Astrocyte (in vitro differentiated cells and primary cell): ENCODE data around the gene TBCA. TPM values are rescaled to one million over a fixed set of nuclear protein-coding genes. Genes with fewer than 3 reads are reported as not detected.

Experiments used
- DNase-seq: peaks from one replicate; pipeline ENCODE4 v3.0.0-alpha.2; 2010; ENCODE audit warnings: low read depth
- FAIRE-seq: peaks from 2 replicates; lab custom pipeline; 2011; peaks lifted over from hg19 to GRCh38; lab: Jason Lieb, UNC
- H2AFZ ChIP-seq: 2 replicates; pipeline ENCODE4 v1.6.0; 2012; ENCODE audit warnings: low read depth, low read length, inconsistent platforms
- H3K27ac ChIP-seq: 2 replicates; pipeline ENCODE4 v1.5.1; 2011; ENCODE audit warnings: low read depth, low read length, inconsistent platforms
- H3K27me3 ChIP-seq: 2 replicates; pipeline ENCODE4 v1.6.0; 2011; ENCODE audit warnings: low read length, inconsistent platforms; ENCODE audit not compliant: insufficient read depth
- H3K36me3 ChIP-seq: 2 replicates; pipeline ENCODE4 v1.5.1; 2011; ENCODE audit warnings: low read length, inconsistent platforms; ENCODE audit not compliant: insufficient read depth
- H3K4me1 ChIP-seq: 2 replicates; pipeline ENCODE4 v1.5.1; 2011; ENCODE audit warnings: low read length, inconsistent platforms; ENCODE audit not compliant: insufficient read depth
- H3K4me2 ChIP-seq: 2 replicates; pipeline ENCODE4 v1.6.0; 2012; ENCODE audit warnings: low read length, inconsistent platforms
- H3K4me3 ChIP-seq: 2 replicates; pipeline ENCODE4 v1.5.1; 2011; ENCODE audit warnings: low read depth, mild to moderate bottlenecking, low read length, inconsistent platforms; ENCODE audit not compliant: insufficient read depth
- H3K79me2 ChIP-seq: 2 replicates; pipeline ENCODE4 v1.6.0; 2012; ENCODE audit warnings: mild to moderate bottlenecking, low read length, inconsistent platforms; ENCODE audit not compliant: insufficient read depth
- H3K9ac ChIP-seq: 2 replicates; pipeline ENCODE4 v1.6.0; 2012; ENCODE audit warnings: mild to moderate bottlenecking, low read length, inconsistent platforms
- H3K9me3 ChIP-seq: 2 replicates; pipeline ENCODE4 v1.5.1; 2012; ENCODE audit warnings: low read depth, mild to moderate bottlenecking, low read length, inconsistent platforms; ENCODE audit not compliant: insufficient read depth
- H4K20me1 ChIP-seq: 2 replicates; pipeline ENCODE4 v1.6.0; 2012; ENCODE audit warnings: low read length, inconsistent platforms; ENCODE audit not compliant: insufficient read depth
- H3K27ac Mint-ChIP-seq: one replicate; pipeline ENCODE4 v1.8.0; 2021; ENCODE audit warnings: mild to moderate bottlenecking, mixed read lengths; ENCODE audit not compliant: unreplicated experiment
- H3K27me3 Mint-ChIP-seq: one replicate; pipeline ENCODE4 v1.8.0; 2021; ENCODE audit warnings: low read depth, mixed read lengths; ENCODE audit not compliant: unreplicated experiment
- H3K36me3 Mint-ChIP-seq: one replicate; pipeline ENCODE4 v1.8.0; 2021; ENCODE audit warnings: low read depth, mixed read lengths; ENCODE audit not compliant: unreplicated experiment
- H3K4me1 Mint-ChIP-seq: one replicate; pipeline ENCODE4 v1.8.0; 2021; ENCODE audit warnings: low read depth, mixed read lengths; ENCODE audit not compliant: unreplicated experiment
- H3K4me3 Mint-ChIP-seq: one replicate; pipeline ENCODE4 v1.8.0; 2021; ENCODE audit warnings: mild to moderate bottlenecking, moderate library complexity, mixed read lengths; ENCODE audit not compliant: unreplicated experiment
- H3K9me3 Mint-ChIP-seq: one replicate; pipeline ENCODE4 v1.8.0; 2021; ENCODE audit warnings: mild to moderate bottlenecking, mixed read lengths; ENCODE audit not compliant: unreplicated experiment
- CTCF ChIP-seq: IDR thresholded peaks from 2 replicates; pipeline ENCODE4 v1.5.1; 2011; ENCODE audit warnings: low read depth, mild to moderate bottlenecking, inconsistent platforms, low read length, moderate library complexity; ENCODE audit not compliant: insufficient read depth
- EZH2 ChIP-seq: IDR thresholded peaks from 2 replicates; pipeline ENCODE4 v1.6.1; 2012; ENCODE audit warnings: mild to moderate bottlenecking, low read length, inconsistent platforms; ENCODE audit not compliant: insufficient read depth
- total RNA-seq: library from RNA; stranded (reverse); gene quantifications from 2 replicates; pipeline ENCODE4 v1.2.1, GENCODE V29; 2021

TBCA gene
- total RNA-seq, 1 donor from 2014 or later, result 207 TPM

GRCh38 chr5:77748160-77748559 lies 28.0 kb downstream of the TBCA start:
- DNase-seq, result no peak
- H3K4me3 Mint-ChIP-seq, result no peak overlapping the region
- no peaks in the 10 kb centered on the region for H3K36me3 ChIP-seq
- peaks cover 17% of the 10 kb centered on the region for H3K4me1 Mint-ChIP-seq
- no peaks in the 10 kb centered on the region for H3K9me3 ChIP-seq
- peaks cover 2% of the 10 kb centered on the region for H3K9me3 Mint-ChIP-seq
- TF ChIP-seq EZH2, result no peak
- TF ChIP-seq CTCF, result no peak
- no peak overlapping the region for H3K4me2 ChIP-seq
- H2AFZ ChIP-seq, result no peak overlapping the region
- H3K27ac ChIP-seq, result no peak overlapping the region
- H3K79me2 ChIP-seq, result peaks cover 95% of the 10 kb centered on the region
- H3K27me3 ChIP-seq, result no peaks in the 10 kb centered on the region
- peaks cover 77% of the 10 kb centered on the region for H4K20me1 ChIP-seq
- H3K36me3 Mint-ChIP-seq, result no peaks in the 10 kb centered on the region
- FAIRE-seq, result no peak
- no peak overlapping the region for H3K9ac ChIP-seq
- H3K4me1 ChIP-seq, result no peaks in the 10 kb centered on the region
- H3K27ac Mint-ChIP-seq, result no peak overlapping the region
- no peaks in the 10 kb centered on the region for H3K27me3 Mint-ChIP-seq
- H3K4me3 ChIP-seq, result no peak overlapping the region

DNA sequence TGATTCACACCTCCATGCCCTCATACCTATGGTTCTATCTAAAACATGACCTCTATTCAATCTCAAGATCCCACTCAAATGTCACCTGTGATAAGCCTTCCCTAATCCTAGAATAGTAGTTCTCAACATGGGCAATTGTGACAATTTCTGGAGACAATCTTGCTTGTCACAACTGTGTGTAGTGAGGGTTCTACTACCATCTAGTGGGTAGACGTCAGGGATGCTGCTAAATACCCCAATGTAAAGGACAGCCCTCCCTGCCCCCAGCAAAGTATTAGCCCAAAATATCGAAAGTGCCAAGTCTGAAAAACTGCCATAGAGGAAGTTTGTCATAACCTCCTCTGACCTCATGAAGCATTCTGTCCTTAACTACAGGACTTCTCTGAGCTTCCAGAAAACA lies 32.0 kb downstream of the TBCA start:
- Mint-ChIP-seq H3K36me3 (no peaks in the 10 kb centered on the region), H3K27me3 (no peaks in the 10 kb centered on the region), H3K27ac (no peak overlapping the region), H3K4me1 (peaks cover 21% of the 10 kb centered on the region), H3K4me3 (no peak overlapping the region), H3K9me3 (peaks cover 2% of the 10 kb centered on the region)
- Histone ChIP-seq H3K27me3 (no peaks in the 10 kb centered on the region), H3K36me3 (no peaks in the 10 kb centered on the region), H3K27ac (no peak overlapping the region), H4K20me1 (peaks cover 69% of the 10 kb centered on the region), H3K79me2 (peaks cover 89% of the 10 kb centered on the region), H3K4me3 (no peak overlapping the region), H3K4me2 (no peak overlapping the region), H3K9me3 (no peaks in the 10 kb centered on the region), H3K9ac (no peak overlapping the region), H2AFZ (no peak overlapping the region), H3K4me1 (no peaks in the 10 kb centered on the region)
- no peak for TF ChIP-seq EZH2
- TF ChIP-seq CTCF, result no peak
- FAIRE-seq (no peak), DNase-seq (no peak)

- H3K9me3 ChIP-seq, result no peaks in the 10 kb centered on the region
- H3K27ac ChIP-seq, result no peak overlapping the region
- H3K4me2 ChIP-seq, result no peak overlapping the region
- no peak overlapping the region for H3K4me3 ChIP-seq
- Mint-ChIP-seq H3K27ac (no peak overlapping the region), H3K27me3 (no peaks in the 10 kb centered on the region), H3K4me1 (peaks cover 14% of the 10 kb centered on the region), H3K36me3 (no peaks in the 10 kb centered on the region), H3K4me3 (no peak overlapping the region), H3K9me3 (peaks cover 2% of the 10 kb centered on the region)
- DNase-seq (peak; percentile 46), FAIRE-seq (peak; percentile 60)
- H3K4me1 ChIP-seq, result no peaks in the 10 kb centered on the region
- H3K9ac ChIP-seq, result no peak overlapping the region
- TF ChIP-seq EZH2 (no peak), CTCF (no peak)
- H4K20me1 ChIP-seq, result peaks cover 61% of the 10 kb centered on the region
- H2AFZ ChIP-seq, result no peak overlapping the region
- H3K79me2 ChIP-seq, result peaks cover 88% of the 10 kb centered on the region
- no peaks in the 10 kb centered on the region for H3K36me3 ChIP-seq
- no peaks in the 10 kb centered on the region for H3K27me3 ChIP-seq
Measured at GRCh38 chr5:77743181-77743580, 33.0 kb downstream of the TBCA start.
